ENCODE measurements around the gene STK32B.

The STK32B gene

DNA sequence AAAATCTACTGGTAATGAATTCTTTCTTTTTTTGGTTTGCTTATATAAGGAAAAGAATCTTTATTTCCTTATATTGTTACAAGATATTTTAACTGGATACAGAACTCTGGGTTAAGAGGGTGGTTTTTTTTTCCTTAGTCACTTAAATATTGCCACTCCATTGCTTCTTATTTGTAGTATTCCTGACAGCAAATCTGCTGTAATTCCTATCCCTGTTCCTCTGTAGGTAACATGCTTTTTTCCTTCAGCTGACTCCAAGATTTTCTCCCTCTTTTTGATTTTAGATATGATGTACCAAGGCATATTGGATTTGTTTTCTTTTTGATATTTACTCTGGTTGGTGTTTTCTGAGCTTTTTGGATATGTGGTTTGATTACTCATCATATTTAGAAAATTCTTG, 378.5 kb downstream of the STK32B start:
- no peaks in the 10 kb centered on the region for H3K79me2 ChIP-seq (ENCODE audit: insufficient read depth, low read length)
- H4K20me1 ChIP-seq (ENCODE audit: insufficient read depth, low read length, poor library complexity, severe bottlenecking), result no peaks in the 10 kb centered on the region
- H2AFZ ChIP-seq (ENCODE audit: low read length), result no peak overlapping the region
- no peak overlapping the region for H3K4me2 ChIP-seq (ENCODE audit: low read depth, low read length, poor library complexity, severe bottlenecking)
- no peaks in the 10 kb centered on the region for H3F3A ChIP-seq (ENCODE audit: low read depth)
- no peaks in the 10 kb centered on the region for H3K9me2 ChIP-seq (replicated peaks; ENCODE audit: low read depth, low read length)
- peaks cover 2% of the 10 kb centered on the region; the same call in 1 of the 2 replicates for H3K9me3 ChIP-seq (ENCODE audit: insufficient read depth, low read depth, low read length)
- no peaks in the 10 kb centered on the region for H3K36me3 ChIP-seq (ENCODE audit: insufficient read depth, low read length)
- H3K9ac ChIP-seq (ENCODE audit: low read depth, low read length, poor library complexity, severe bottlenecking), result no peak overlapping the region
- TF ChIP-seq, protein P1, sequence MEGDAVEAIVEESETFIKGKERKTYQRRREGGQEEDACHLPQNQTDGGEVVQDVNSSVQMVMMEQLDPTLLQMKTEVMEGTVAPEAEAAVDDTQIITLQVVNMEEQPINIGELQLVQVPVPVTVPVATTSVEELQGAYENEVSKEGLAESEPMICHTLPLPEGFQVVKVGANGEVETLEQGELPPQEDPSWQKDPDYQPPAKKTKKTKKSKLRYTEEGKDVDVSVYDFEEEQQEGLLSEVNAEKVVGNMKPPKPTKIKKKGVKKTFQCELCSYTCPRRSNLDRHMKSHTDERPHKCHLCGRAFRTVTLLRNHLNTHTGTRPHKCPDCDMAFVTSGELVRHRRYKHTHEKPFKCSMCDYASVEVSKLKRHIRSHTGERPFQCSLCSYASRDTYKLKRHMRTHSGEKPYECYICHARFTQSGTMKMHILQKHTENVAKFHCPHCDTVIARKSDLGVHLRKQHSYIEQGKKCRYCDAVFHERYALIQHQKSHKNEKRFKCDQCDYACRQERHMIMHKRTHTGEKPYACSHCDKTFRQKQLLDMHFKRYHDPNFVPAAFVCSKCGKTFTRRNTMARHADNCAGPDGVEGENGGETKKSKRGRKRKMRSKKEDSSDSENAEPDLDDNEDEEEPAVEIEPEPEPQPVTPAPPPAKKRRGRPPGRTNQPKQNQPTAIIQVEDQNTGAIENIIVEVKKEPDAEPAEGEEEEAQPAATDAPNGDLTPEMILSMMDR (conservative IDR thresholded peaks at IDR 0.05; ENCODE audit: low read length), result no peak
- no peak for TF ChIP-seq EZH2phosphoT487 (IDR thresholded peaks at IDR 0.05; ENCODE audit: borderline replicate concordance)
- no peaks in the 10 kb centered on the region for H3K27me3 ChIP-seq (ENCODE audit: insufficient read depth, low read length, poor library complexity, severe bottlenecking)
- no peaks in the 10 kb centered on the region for H3K4me1 ChIP-seq (ENCODE audit: insufficient read depth, low read length, poor library complexity, severe bottlenecking)
- no peak overlapping the region for H3K4me3 ChIP-seq (ENCODE audit: low read length, poor library complexity, severe bottlenecking)

DNA sequence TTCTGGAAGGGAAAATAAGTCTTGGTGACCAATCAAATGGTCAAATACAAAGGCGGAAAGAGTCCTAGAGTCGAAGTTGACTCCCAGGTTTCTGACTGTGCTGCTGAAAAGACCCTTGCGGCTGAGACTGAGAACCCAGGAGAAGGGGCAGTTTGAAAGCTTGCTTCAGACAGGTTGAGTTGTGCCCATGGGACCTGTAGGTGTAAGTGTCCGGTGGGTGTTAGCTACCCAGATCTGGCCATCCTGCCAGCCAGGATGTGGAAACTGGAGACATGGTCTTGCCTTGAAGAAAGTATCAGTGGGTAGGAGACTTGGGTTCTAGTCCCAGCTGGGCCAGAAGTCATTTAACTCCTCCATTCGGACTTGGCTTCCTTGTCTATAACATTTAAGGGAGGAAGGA, 381.9 kb downstream of the STK32B start:
- no peaks in the 10 kb centered on the region for H3K36me3 ChIP-seq (ENCODE audit: insufficient read depth, low read length)
- H3K4me2 ChIP-seq (ENCODE audit: low read depth, low read length, poor library complexity, severe bottlenecking), result no peak overlapping the region
- no peaks in the 10 kb centered on the region for H3K27me3 ChIP-seq (ENCODE audit: insufficient read depth, low read length, poor library complexity, severe bottlenecking)
- no peaks in the 10 kb centered on the region for H3K9me2 ChIP-seq (replicated peaks; ENCODE audit: low read depth, low read length)
- no peaks in the 10 kb centered on the region for H3K4me1 ChIP-seq (ENCODE audit: insufficient read depth, low read length, poor library complexity, severe bottlenecking)
- H3K79me2 ChIP-seq (ENCODE audit: insufficient read depth, low read length), result no peaks in the 10 kb centered on the region
- H4K20me1 ChIP-seq (ENCODE audit: insufficient read depth, low read length, poor library complexity, severe bottlenecking), result no peaks in the 10 kb centered on the region
- no peaks in the 10 kb centered on the region for H3F3A ChIP-seq (ENCODE audit: low read depth)
- TF ChIP-seq EZH2phosphoT487 (IDR thresholded peaks at IDR 0.05; ENCODE audit: borderline replicate concordance), result no peak
- TF ChIP-seq, protein P1 (conservative IDR thresholded peaks at IDR 0.05; ENCODE audit: low read length), result no peak
- H2AFZ ChIP-seq (ENCODE audit: low read length), result no peak overlapping the region
- H3K9ac ChIP-seq (ENCODE audit: low read depth, low read length, poor library complexity, severe bottlenecking), result no peak overlapping the region
- H3K4me3 ChIP-seq (ENCODE audit: low read length, poor library complexity, severe bottlenecking), result no peak overlapping the region
- H3K9me3 ChIP-seq (ENCODE audit: insufficient read depth, low read depth, low read length), result no peaks in the 10 kb centered on the region; the same call in 1 of the 2 replicates

DNA sequence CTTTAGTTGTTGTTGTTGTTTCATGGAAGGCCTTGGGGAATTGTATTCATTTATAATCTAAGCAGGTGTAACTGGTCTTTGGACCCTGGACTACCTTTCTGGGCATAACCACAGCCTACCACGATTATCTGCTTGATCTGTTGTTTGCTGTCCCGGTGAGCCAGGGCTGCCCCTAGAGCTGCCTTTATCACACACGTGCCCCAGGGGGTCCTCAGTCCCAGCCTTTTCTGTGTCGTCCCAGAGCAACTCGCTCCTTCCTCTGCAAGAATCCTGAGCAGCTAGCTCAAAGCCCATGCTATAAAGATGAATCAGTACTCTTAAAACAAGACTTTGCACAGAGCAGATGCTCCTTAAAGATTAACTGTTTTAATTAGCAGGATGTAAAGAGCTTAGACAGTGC, 383.9 kb downstream of the STK32B start:
- H3K9ac ChIP-seq (ENCODE audit: low read depth, low read length, poor library complexity, severe bottlenecking), result no peak overlapping the region
- H3K9me2 ChIP-seq (replicated peaks; ENCODE audit: low read depth, low read length), result no peaks in the 10 kb centered on the region
- H3K4me1 ChIP-seq (ENCODE audit: insufficient read depth, low read length, poor library complexity, severe bottlenecking), result no peaks in the 10 kb centered on the region
- H4K20me1 ChIP-seq (ENCODE audit: insufficient read depth, low read length, poor library complexity, severe bottlenecking), result no peaks in the 10 kb centered on the region
- no peak overlapping the region for H3K4me2 ChIP-seq (ENCODE audit: low read depth, low read length, poor library complexity, severe bottlenecking)
- H3K4me3 ChIP-seq (ENCODE audit: low read length, poor library complexity, severe bottlenecking), result no peak overlapping the region
- H3F3A ChIP-seq (ENCODE audit: low read depth), result no peaks in the 10 kb centered on the region
- no peaks in the 10 kb centered on the region for H3K36me3 ChIP-seq (ENCODE audit: insufficient read depth, low read length)
- TF ChIP-seq, protein P1 (conservative IDR thresholded peaks at IDR 0.05; ENCODE audit: low read length), result no peak
- no peaks in the 10 kb centered on the region; the same call in 1 of the 2 replicates for H3K9me3 ChIP-seq (ENCODE audit: insufficient read depth, low read depth, low read length)
- H2AFZ ChIP-seq (ENCODE audit: low read length), result no peak overlapping the region
- H3K79me2 ChIP-seq (ENCODE audit: insufficient read depth, low read length), result no peaks in the 10 kb centered on the region
- no peaks in the 10 kb centered on the region for H3K27me3 ChIP-seq (ENCODE audit: insufficient read depth, low read length, poor library complexity, severe bottlenecking)

Measured in Loucy (cell line).